A673 (cell line): ENCODE results near the gene SLC16A4. TPM values are rescaled to one million over a fixed set of nuclear protein-coding genes. Genes with fewer than 3 reads are reported as not detected.
"Not testable (repeated sequence)": the region's sequence is repeated elsewhere in the genome, so short reads cannot be mapped to it uniquely, and the experiment has no call there.

ENCODE experiments used
- BruUV-seq: library from RNA; stranded (reverse); fragments of 400-500 nt; replicated peaks from 2 replicates; lab custom pipeline; 2021; lab: Mats Ljungman, UMichigan
- CTCF ChIA-PET: fragments of 300-600 bp; sonication (Branson Sonifier 250); formaldehyde crosslinking; loops from one replicate; lab custom pipeline; 2022; ENCODE audit warnings: antibody characterized with exemption; lab: Charles Lee
- POLR2A ChIA-PET: fragments of 300-600 bp; sonication (Branson Sonifier 250); formaldehyde crosslinking; loops from one replicate; lab custom pipeline; 2022; ENCODE audit warnings: antibody characterized with exemption; ENCODE audit not compliant: low non-redundant PET; lab: Charles Lee
- DNase-seq: peaks from one replicate; pipeline ENCODE4 v3.0.0-alpha.2; 2015; ENCODE audit warnings: low spot score
- H3K27ac ChIP-seq: fragments of 200-600 bp; sonication (generic); 2 replicates; pipeline ENCODE4 v1.5.1; 2016; ENCODE audit warnings: mixed run types, low read depth, mild to moderate bottlenecking, mixed read lengths, antibody characterized with exemption, low read length; ENCODE audit not compliant: poor library complexity, severe bottlenecking
- H3K27me3 ChIP-seq: fragments of 200-600 bp; sonication (generic); replicated peaks from 2 replicates; pipeline ENCODE4 v1.6.1; 2017; ENCODE audit warnings: mixed run types, low read depth, mild to moderate bottlenecking, mixed read lengths, antibody characterized with exemption, low read length; ENCODE audit not compliant: insufficient read depth, poor library complexity
- H3K36me3 ChIP-seq: fragments of 200-600 bp; sonication (generic); 2 replicates; pipeline ENCODE4 v1.6.1; 2016; ENCODE audit warnings: mixed run types, mild to moderate bottlenecking, mixed read lengths, antibody characterized with exemption, low read length; ENCODE audit not compliant: insufficient read depth, poor library complexity, severe bottlenecking
- H3K4me1 ChIP-seq: fragments of 200-600 bp; sonication (generic); 2 replicates; pipeline ENCODE4 v1.6.1; 2017; ENCODE audit warnings: mixed run types, mild to moderate bottlenecking, mixed read lengths, antibody characterized with exemption, low read length; ENCODE audit not compliant: insufficient read depth, poor library complexity, severe bottlenecking
- H3K4me3 ChIP-seq: fragments of 200-600 bp; sonication (generic); 2 replicates; pipeline ENCODE4 v1.5.1; 2016; ENCODE audit warnings: low read depth, mixed run types, mild to moderate bottlenecking, mixed read lengths, low read length; ENCODE audit not compliant: poor library complexity, severe bottlenecking
- H3K9me3 ChIP-seq: fragments of 200-600 bp; sonication (generic); 2 replicates; pipeline ENCODE4 v1.6.1; 2016; ENCODE audit warnings: mixed run types, low read depth, mild to moderate bottlenecking, mixed read lengths, antibody characterized with exemption, low read length; ENCODE audit not compliant: poor library complexity, severe bottlenecking
- CTCF ChIP-seq: fragments of 300-800, 200-600 bp; sonication (generic); conservative IDR thresholded peaks from 2 replicates; pipeline ENCODE4 v1.5.1; 2017; ENCODE audit warnings: low read depth, mild to moderate bottlenecking, antibody characterized with exemption, low read length, moderate library complexity, mixed read lengths
- EZH2 ChIP-seq: fragments of 200-600 bp; sonication (generic); IDR thresholded peaks from 2 replicates; pipeline ENCODE4 v1.6.1; 2017; ENCODE audit warnings: borderline replicate concordance, low read depth, mild to moderate bottlenecking, mixed read lengths, antibody characterized with exemption, low read length; ENCODE audit not compliant: poor library complexity, severe bottlenecking
- intact Hi-C: fragments of 100-400 bp; cut with micrococcal nuclease; formaldehyde crosslinking; loops from one replicate; pipeline ENCODE4 v1.10.0; 2022; ENCODE audit not compliant: unreplicated experiment
- total RNA-seq: library from RNA; stranded (reverse); gene quantifications from 2 replicates; pipeline ENCODE4 v1.2.3, GENCODE V29; 2021

Gene SLC16A4
- total RNA-seq, 1 experiment from 2014 or later = 0.60 TPM

GRCh38 chr1:110418729-110419128, 27.9 kb upstream of the SLC16A4 start:
- peaks cover 45% of the 10 kb centered on the region for H3K27me3 ChIP-seq
- POLR2A ChIA-PET = no interaction called here
- intact Hi-C loops = no loop called here
- H3K9me3 ChIP-seq = no peaks in the 10 kb centered on the region
- DNase-seq = no peak
- no peak overlapping the region for H3K27ac ChIP-seq
- no TSS peak for BruUV-seq
- no peak overlapping the region for H3K4me3 ChIP-seq
- TF ChIP-seq CTCF (no peak), EZH2 (no peak)
- H3K36me3 ChIP-seq = no peaks in the 10 kb centered on the region
- no peaks in the 10 kb centered on the region for H3K4me1 ChIP-seq
- CTCF ChIA-PET = no interaction called here

- H3K4me1 ChIP-seq, H3K9me3 ChIP-seq, H3K4me3 ChIP-seq, H3K36me3 ChIP-seq, H3K27ac ChIP-seq, POLR2A ChIA-PET, BruUV-seq, DNase-seq: not testable (repeated sequence)
- H3K27me3 ChIP-seq = peaks cover 21% of the 10 kb centered on the region
- CTCF ChIA-PET = interaction anchor here (1.3 to 2.2 kb wide), 3 partner anchors 47 to 205 kb away, joined by 3 to 20 read pairs (median 9); no protein-coding TSS in a partner anchor
- intact Hi-C loops = loop anchor here (2.0 kb wide), 1 partner anchor 84 kb away; no protein-coding TSS in a partner anchor
These were observed 22.2 kb upstream of the SLC16A4 start for GRCh38 chr1:110413045-110413444.

- TF ChIP-seq EZH2 (no peak), CTCF (peak; percentile 77)
- intact Hi-C loops = loop anchor here (1.0 to 2.0 kb wide), 2 partner anchors 48 to 84 kb away; no protein-coding TSS in a partner anchor
- H3K27ac ChIP-seq = no peak overlapping the region
- H3K9me3 ChIP-seq = no peaks in the 10 kb centered on the region
- H3K4me1 ChIP-seq = peaks cover 7% of the 10 kb centered on the region
- POLR2A ChIA-PET = no interaction called here
- H3K4me3 ChIP-seq = no peak overlapping the region
- DNase-seq = peak; percentile 77
- CTCF ChIA-PET = interaction anchor here (1.3 to 2.2 kb wide), 3 partner anchors 48 to 205 kb away, joined by 3 to 20 read pairs (median 9); no protein-coding TSS in a partner anchor
- no TSS peak for BruUV-seq
- H3K27me3 ChIP-seq = peaks cover 21% of the 10 kb centered on the region
- no peaks in the 10 kb centered on the region for H3K36me3 ChIP-seq
These were observed 21.8 kb upstream of the SLC16A4 start for GRCh38 chr1:110412576-110412975.

GRCh38 chr1:110411173-110411735, 20.4 kb upstream of the SLC16A4 start:
- no TSS peak for BruUV-seq
- Histone ChIP-seq H3K27me3 (peaks cover 8% of the 10 kb centered on the region), H3K9me3 (no peaks in the 10 kb centered on the region), H3K27ac (no peak overlapping the region), H3K4me3 (no peak overlapping the region), H3K4me1 (peaks cover 7% of the 10 kb centered on the region), H3K36me3 (no peaks in the 10 kb centered on the region)
- CTCF ChIA-PET = interaction anchor here (2.2 kb wide), 1 partner anchor 49 kb away, joined by 20 read pairs; no protein-coding TSS in a partner anchor
- TF ChIP-seq CTCF (no peak), EZH2 (no peak)
- intact Hi-C loops = no loop called here
- no peak for DNase-seq
- POLR2A ChIA-PET = no interaction called here
